GM18526 (cell line): ENCODE data around the gene LRRC28.

Experiments
- POLR2A ChIP-seq: IDR thresholded peaks from 3 replicates; pipeline ENCODE4 v1.6.1; 2011; ENCODE audit not compliant: insufficient read length; ENCODE audit errors: extremely low read depth

Gene LRRC28

GRCh38 chr15:99385005-99385669 is 133.9 kb downstream of the LRRC28 start:
- no peak for TF ChIP-seq POLR2A

- no peak for TF ChIP-seq POLR2A
Observed at GRCh38 chr15:99385865-99386264, 134.6 kb downstream of the LRRC28 start.

GRCh38 chr15:99386391-99386790 is 135.1 kb downstream of the LRRC28 start:
- no peak for TF ChIP-seq POLR2A

- no peak for TF ChIP-seq POLR2A
Observed at GRCh38 chr15:99387421-99388168, 136.3 kb downstream of the LRRC28 start.

GRCh38 chr15:99390667-99391066 is 139.4 kb downstream of the LRRC28 start:
- TF ChIP-seq POLR2A = no peak

GRCh38 chr15:99393641-99394040 is 142.4 kb downstream of the LRRC28 start:
- no peak for TF ChIP-seq POLR2A

GRCh38 chr15:99396375-99396774 is 145.1 kb downstream of the LRRC28 start:
- no peak for TF ChIP-seq POLR2A

GRCh38 chr15:99399061-99399460 is 147.8 kb downstream of the LRRC28 start:
- TF ChIP-seq POLR2A = no peak

- TF ChIP-seq POLR2A = no peak
Observed at GRCh38 chr15:99399618-99400017, 148.3 kb downstream of the LRRC28 start.

GRCh38 chr15:99402014-99402729 is 150.9 kb downstream of the LRRC28 start:
- TF ChIP-seq POLR2A = no peak

- no peak for TF ChIP-seq POLR2A
Observed at GRCh38 chr15:99403597-99403996, 152.3 kb downstream of the LRRC28 start.

- TF ChIP-seq POLR2A = no peak
Observed at GRCh38 chr15:99404454-99404853, 153.2 kb downstream of the LRRC28 start.

GRCh38 chr15:99406120-99406519 is 154.8 kb downstream of the LRRC28 start:
- no peak for TF ChIP-seq POLR2A

- no peak for TF ChIP-seq POLR2A
Observed at GRCh38 chr15:99406716-99407487, 155.6 kb downstream of the LRRC28 start.

GRCh38 chr15:99407716-99408115 is 156.4 kb downstream of the LRRC28 start:
- no peak for TF ChIP-seq POLR2A
